ENCODE data around the gene EYS. TPM values are rescaled to one million over a fixed set of nuclear protein-coding genes. Genes with fewer than 3 reads are reported as not detected.

Gene EYS
- polyA plus RNA-seq, 1 of the 3 experiments (the other 2 are of a cell fraction), result 0.05 TPM

GRCh38 chr6:63859528-63859927 lies 1847.5 kb downstream of the EYS start (continued):
- TF ChIP-seq ZBTB33 (IDR thresholded peaks at IDR 0.05; ENCODE audit: borderline replicate concordance, low read depth), result no peak

GRCh38 chr6:63858691-63859090 lies 1848.3 kb downstream of the EYS start:
- WGBS (ENCODE audit: low lambda C conversion rate), result 30% methylated on average over 2 of the region's 2 CpGs
- Histone ChIP-seq H3K4me3 (ENCODE audit: low read depth in 2 of 2, low read length in 1 of 2) (no peak overlapping the region), H3F3A (replicated peaks; ENCODE audit: insufficient read depth) (no peaks in the 10 kb centered on the region), H3K27ac (ENCODE audit: low read depth in 2 of 2, low read length in 1 of 2) (no peak overlapping the region), H3K9me3 (no peaks in the 10 kb centered on the region), H4K20me1 (ENCODE audit: insufficient read depth) (no peaks in the 10 kb centered on the region), H3K79me2 (ENCODE audit: insufficient read depth) (no peaks in the 10 kb centered on the region), H3K36me3 (replicated peaks in 1 of 2; ENCODE audit: control insufficient read depth in 1 of 2, insufficient read depth in 2 of 2, low read length in 1 of 2) (no peaks in the 10 kb centered on the region), H2AFZ (ENCODE audit: low read depth) (no peak overlapping the region), H3K27me3 (ENCODE audit: insufficient read depth) (no peaks in the 10 kb centered on the region), H3K9ac (no peak overlapping the region), H3K4me1 (ENCODE audit: control insufficient read depth in 1 of 2, insufficient read depth in 2 of 2, low read depth in 1 of 2, low read length in 1 of 2) (no peaks in the 10 kb centered on the region), H3K9me2 (no peaks in the 10 kb centered on the region), H3K4me2 (no peak overlapping the region)
- TF ChIP-seq MEF2A (IDR thresholded peaks at IDR 0.05; ENCODE audit: borderline replicate concordance, low read depth) (no peak), GABPA (IDR thresholded peaks at IDR 0.05; ENCODE audit: low read depth) (no peak), FOXJ3 (CRISPR knock-in tag; IDR thresholded peaks at IDR 0.05) (no peak), IRF3 (IDR thresholded peaks at IDR 0.05; ENCODE audit: low read depth, low read length) (no peak), SMC3 (IDR thresholded peaks at IDR 0.05; ENCODE audit: low read depth, low read length) (no peak), MAX (IDR thresholded peaks at IDR 0.05; ENCODE audit: low read depth) (no peak), CTCF (IDR thresholded peaks at IDR 0.05) (no peak), NRF1 (IDR thresholded peaks at IDR 0.05; ENCODE audit: low read depth, low read length) (no peak), YY1 (IDR thresholded peaks at IDR 0.05; ENCODE audit: low read depth) (no peak), GATA2 (CRISPR knock-in tag; IDR thresholded peaks at IDR 0.05) (no peak), RFX5 (IDR thresholded peaks at IDR 0.05; ENCODE audit: low read length) (no peak), SIN3A (IDR thresholded peaks at IDR 0.05; ENCODE audit: borderline replicate concordance, low read depth, low read length) (no peak), TAF1 (IDR thresholded peaks at IDR 0.05; ENCODE audit: borderline replicate concordance, low read depth, low read length) (no peak), EZH2phosphoT487 (IDR thresholded peaks at IDR 0.05; ENCODE audit: borderline replicate concordance, low read depth) (no peak), ELF1 (IDR thresholded peaks at IDR 0.05) (no peak), RXRA (IDR thresholded peaks at IDR 0.05; ENCODE audit: borderline replicate concordance, low read depth) (no peak), EP300 (IDR thresholded peaks at IDR 0.05; ENCODE audit: borderline replicate concordance in 1 of 2, low read depth in 1 of 2, low read length in 1 of 2) (no peak), MXI1 (IDR thresholded peaks at IDR 0.05; ENCODE audit: low read depth, low read length) (no peak), CHD2 (IDR thresholded peaks at IDR 0.05; ENCODE audit: low read length, partially characterized antibody) (no peak), USF1 (IDR thresholded peaks at IDR 0.05; ENCODE audit: borderline replicate concordance, low read depth) (no peak)
- CTCF ChIA-PET, result interaction anchor here (1.4 kb wide), 1 partner anchor 42 kb away, joined by 4 read pairs; no protein-coding TSS in a partner anchor
- POLR2A ChIA-PET, result no interaction called here
- DNase-seq, result no peak

All from SK-N-SH (cell line).